WTC11 (cell line): ENCODE results near the gene SNAP25.

ENCODE experiments used
- ATF2 ChIP-seq: sonication (generic); formaldehyde crosslinking; IDR thresholded peaks from 2 replicates; pipeline ENCODE4 v1.8.1; 2022; ENCODE audit warnings: low read depth, missing genetic modification reagents, borderline replicate concordance
- CTCF ChIP-seq: fragments of 200-600 bp; IDR thresholded peaks from 2 replicates; pipeline ENCODE4 v1.8.0; 2022; ENCODE audit warnings: antibody characterized with exemption
- SP1 ChIP-seq: sonication (generic); formaldehyde crosslinking; conservative IDR thresholded peaks from 2 replicates; pipeline ENCODE4 v1.8.1; 2022; ENCODE audit warnings: missing genetic modification reagents

- TF ChIP-seq CTCF (no peak), ATF2 (CRISPR knock-in tag) (no peak), SP1 (CRISPR knock-in tag) (no peak)
Observed at GRCh38 chr20:10282979-10283456, 64.4 kb downstream of the SNAP25 start.
